GM03348 (cell line): ENCODE results near the gene SRSF3.
A peak's percentile ranks its signal among the peaks of the same experiment; 100 is the strongest.
"Not testable (repeated sequence)": the region's sequence is repeated elsewhere in the genome, so short reads cannot be mapped to it uniquely, and the experiment has no call there.

Experiments
- DNase-seq: peaks from one replicate; pipeline ENCODE4 v3.0.0; 2012; ENCODE audit warnings: low spot score

Gene SRSF3

DNA sequence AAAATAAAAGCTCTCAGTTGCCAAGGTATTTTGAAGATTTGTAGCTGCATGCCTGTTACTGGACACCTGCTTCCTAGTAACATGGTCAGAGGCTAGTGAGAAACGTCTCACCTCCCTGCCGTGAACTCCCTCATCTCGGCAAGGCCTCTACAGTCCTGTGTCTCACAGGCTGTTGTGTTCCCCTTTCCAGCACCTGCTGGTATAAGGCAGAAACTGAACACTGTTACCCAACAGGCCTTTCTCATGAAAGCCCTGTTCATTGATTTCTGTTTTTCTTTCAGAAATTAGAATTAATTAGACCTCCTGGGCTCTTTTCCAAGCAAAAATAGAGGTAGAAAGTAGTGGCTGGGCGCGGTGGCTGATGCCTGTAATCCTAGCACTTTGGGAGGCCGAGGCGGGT lies 17.6 kb upstream of the SRSF3 start:
- DNase-seq = no peak

DNA sequence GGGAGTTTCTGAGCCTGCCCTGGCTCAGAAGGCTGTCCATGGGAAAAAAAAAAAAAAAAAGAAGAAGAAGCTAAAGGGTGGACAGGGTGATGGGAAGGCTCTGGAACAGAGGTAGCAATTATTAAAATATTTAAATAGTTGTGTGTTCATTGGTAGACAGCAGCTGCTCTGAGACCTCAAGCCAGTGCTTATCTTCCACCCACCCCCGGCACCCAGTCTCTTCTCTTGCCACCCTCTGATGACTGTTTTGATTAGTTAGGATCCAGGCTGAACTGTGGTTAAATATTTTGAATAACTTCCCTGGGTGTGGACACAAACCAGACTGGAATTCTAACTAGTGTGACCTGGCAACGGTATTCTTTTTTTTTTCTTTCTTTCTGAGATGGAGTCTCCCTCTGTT lies 16.9 kb upstream of the SRSF3 start:
- peak; percentile 91 for DNase-seq

DNA sequence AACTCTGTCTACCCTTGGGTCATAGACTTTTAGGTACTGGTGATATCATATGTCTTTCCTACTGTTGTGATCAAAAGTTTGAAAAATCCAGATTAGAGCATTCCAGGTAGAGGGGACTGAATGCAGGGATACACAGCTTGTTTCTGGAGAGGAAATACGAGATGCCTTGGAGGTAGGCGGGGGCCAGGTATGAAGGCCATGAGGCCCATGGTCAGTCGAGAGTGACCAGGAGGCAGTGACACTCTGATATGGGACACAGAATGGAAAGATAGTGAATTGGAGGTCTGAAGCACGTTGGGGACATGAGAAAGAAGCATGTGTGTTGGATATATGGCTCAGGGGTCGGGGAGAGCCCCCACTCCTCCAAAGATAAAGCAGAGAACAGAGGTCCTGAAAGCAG lies 16.1 kb upstream of the SRSF3 start:
- DNase-seq = no peak

GRCh38 chr6:36578431-36578830 lies 15.7 kb upstream of the SRSF3 start:
- no peak for DNase-seq

GRCh38 chr6:36580184-36580526 lies 14.0 kb upstream of the SRSF3 start:
- no peak for DNase-seq

DNA sequence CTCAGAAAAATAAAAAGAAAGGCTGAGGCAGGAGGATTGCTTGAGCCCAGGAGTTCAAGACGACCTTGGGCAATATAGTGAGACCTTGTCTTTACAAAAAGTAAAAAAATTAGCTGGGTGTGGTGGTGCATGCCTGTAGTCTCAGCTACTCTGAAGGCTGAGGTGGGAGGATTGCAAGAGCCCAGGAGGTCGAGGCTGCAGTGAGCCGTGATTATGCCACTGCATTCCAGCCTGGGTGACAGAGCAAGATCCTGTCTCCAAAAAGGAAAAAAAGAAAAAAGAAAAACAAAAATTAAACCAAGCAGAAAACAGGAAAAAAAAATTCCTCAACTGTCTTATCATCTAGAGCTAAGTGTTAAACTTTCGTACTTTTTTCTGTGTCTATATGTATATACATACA lies 12.4 kb upstream of the SRSF3 start:
- DNase-seq = no peak

- no peak for DNase-seq
These were observed 7.6 kb upstream of the SRSF3 start for GRCh38 chr6:36586606-36587005.

DNA sequence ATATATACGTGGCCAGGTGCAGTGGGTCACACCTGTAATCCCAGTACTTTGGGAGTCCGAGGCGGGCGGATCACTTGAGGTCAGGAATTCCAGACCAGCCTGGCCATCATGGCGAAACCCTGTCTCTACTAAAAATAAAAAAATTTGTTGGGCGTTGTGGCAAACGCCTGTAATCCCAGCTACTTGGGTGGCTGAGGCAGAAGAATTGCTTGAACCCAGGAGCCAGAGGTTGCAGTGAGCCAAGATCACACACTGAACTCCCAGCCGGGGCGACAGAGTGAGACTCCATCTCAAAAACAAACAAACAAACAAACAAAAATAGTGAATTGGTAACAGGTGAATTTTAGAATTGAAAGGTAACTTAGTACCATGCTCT lies 5.1 kb upstream of the SRSF3 start:
- not testable (repeated sequence) for DNase-seq

DNA sequence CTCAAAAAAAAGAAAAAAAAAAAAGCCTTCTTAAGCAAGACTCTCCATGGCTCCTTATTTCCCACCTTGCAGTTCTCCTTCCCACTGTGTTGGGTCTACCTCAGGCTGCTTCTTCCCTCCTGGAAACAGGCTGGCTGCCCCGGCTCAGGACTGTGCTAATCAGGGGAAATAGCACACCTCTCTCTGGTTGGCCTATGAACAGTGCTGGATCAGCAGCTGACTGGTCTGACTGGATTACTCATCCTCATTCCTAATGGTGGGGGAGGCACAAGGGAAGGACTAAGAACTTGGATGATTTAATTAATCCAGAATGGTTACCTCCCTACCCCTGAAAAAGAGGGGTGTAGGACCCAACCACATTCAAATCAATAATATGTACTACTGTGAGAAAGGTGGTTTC lies 3.9 kb upstream of the SRSF3 start:
- peak; percentile 86 for DNase-seq

GRCh38 chr6:36592221-36592655 lies 1.9 kb upstream of the SRSF3 start:
- DNase-seq = no peak

GRCh38 chr6:36593569-36594028 lies 563 bp upstream of the SRSF3 start:
- no peak for DNase-seq

DNA sequence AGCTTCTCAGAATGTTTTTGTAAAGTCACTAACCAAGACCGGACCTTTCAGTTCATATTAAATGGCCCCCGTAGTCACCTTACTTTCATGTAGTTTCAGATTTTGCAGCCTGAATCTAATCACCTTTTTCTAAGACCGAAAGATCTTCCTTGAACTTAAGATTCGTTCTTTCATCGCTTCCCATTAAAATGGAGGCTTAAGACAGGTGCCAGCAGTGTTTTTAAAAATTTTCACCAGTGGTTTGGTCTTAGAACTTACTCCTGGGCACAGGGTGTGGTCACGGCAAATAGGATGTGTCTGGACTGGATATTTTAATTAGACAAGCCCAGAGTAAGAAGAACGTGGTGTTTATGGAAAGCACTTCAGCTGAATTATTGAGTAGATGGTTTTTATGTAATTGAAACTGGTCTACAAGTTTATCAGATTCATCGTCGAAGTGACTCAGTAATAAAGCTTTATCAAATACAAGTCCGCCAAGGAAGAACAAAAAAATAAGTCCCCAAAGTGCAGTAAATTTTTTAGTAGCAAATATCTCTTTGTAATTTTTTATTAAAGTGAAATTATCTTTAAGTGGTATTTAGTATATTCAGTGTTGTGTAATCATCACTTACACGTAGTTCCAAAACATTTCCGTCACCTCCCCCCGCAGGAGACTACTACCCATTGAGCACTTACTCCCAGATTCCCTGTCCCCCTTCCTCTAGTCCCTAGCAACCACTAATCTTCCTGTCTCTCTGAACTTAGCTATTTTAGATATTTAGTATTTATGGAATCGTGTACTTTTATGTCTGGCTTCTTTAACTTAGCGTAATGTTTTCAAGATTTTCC lies 868 bp downstream of the SRSF3 start:
- DNase-seq = peak; percentile 57

DNA sequence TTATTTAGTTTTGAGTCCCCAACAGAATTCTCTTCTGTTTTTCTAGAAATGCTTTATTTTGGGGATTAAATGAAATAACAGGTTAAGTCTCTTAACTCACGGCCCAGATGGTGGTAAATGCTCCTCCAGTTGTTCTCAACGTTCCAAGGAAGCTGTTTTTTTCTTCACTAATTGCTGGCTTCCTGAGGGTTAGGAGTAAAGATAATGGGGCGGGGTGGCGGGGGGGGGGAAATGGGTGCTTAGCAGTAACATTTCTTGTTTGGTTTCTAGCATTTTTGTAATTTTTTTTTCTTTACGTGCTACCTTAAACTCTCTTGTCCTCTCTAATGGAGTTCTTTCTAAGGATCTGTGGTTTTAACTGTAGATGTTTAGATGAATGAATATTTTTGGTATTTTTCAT lies 2.2 kb downstream of the SRSF3 start:
- DNase-seq = no peak

GRCh38 chr6:36597775-36598174 lies 3.6 kb downstream of the SRSF3 start:
- no peak for DNase-seq

DNA sequence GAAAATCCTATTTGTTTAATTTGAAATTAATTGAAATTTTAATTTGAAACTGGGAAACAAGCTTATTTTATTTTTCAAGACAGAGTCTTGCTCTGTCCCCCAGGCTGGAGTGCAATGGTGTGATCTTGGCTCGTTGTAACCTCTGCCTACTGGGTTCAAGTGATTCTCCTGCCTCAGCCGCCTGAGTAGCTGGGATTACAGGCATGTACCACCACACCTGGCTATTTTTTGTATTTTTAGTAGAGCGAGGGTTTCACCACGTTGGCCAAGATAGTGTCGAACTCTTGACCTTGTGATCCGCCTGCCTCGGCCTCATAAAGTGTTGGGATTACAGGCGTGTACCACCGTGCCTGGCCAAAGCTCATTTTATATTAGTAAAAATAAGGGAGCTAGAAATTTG lies 4.2 kb downstream of the SRSF3 start:
- DNase-seq = no peak

DNA sequence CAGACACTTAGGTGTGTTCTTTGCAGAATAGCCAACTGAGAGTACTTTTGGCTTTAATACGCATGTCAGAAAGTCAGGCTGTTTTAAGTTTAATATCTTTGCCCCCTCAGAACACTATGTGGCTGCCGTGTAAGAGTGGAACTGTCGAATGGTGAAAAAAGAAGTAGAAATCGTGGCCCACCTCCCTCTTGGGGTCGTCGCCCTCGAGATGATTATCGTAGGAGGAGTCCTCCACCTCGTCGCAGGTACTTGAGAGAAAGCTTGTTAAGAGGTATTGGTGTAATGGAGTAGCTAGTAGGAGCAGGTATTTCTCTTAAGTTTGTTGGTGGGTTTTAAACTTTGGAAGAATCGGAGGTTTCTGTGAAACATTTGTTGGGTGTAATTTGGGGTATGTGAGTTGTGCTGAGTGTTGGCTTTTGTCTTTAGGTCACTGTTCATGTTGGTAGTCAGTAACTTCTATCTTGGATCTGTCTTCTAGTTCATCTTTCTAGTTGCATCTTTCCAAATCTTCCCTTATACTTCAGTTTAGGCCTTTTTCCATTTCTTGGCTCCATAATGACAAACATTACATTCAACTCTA lies 4.7 kb downstream of the SRSF3 start:
- no peak for DNase-seq

DNA sequence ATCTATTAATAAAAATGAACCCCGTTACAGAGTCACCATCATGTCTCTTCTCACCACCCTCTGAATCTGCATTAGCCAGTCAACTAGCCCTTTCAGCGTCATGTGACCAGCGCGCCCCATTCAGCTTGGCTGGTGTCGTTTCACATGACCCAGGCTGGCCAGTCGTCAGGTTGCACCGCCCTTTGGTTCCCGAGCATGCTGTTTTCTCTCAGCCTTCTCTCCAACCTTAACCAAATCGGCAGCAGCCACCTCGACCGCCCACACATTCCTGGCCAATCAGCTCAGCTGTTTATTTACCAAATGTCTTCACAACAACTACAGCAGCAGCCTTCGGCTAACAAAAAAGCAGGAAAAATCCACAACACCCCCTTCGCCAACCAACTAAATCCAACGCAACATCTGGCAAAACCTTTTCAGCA lies 5.6 kb downstream of the SRSF3 start:
- DNase-seq = no peak

- DNase-seq = no peak
These were observed 6.5 kb downstream of the SRSF3 start for GRCh38 chr6:36600564-36601146.

GRCh38 chr6:36601818-36602217 lies 7.7 kb downstream of the SRSF3 start:
- not testable (repeated sequence) for DNase-seq

DNA sequence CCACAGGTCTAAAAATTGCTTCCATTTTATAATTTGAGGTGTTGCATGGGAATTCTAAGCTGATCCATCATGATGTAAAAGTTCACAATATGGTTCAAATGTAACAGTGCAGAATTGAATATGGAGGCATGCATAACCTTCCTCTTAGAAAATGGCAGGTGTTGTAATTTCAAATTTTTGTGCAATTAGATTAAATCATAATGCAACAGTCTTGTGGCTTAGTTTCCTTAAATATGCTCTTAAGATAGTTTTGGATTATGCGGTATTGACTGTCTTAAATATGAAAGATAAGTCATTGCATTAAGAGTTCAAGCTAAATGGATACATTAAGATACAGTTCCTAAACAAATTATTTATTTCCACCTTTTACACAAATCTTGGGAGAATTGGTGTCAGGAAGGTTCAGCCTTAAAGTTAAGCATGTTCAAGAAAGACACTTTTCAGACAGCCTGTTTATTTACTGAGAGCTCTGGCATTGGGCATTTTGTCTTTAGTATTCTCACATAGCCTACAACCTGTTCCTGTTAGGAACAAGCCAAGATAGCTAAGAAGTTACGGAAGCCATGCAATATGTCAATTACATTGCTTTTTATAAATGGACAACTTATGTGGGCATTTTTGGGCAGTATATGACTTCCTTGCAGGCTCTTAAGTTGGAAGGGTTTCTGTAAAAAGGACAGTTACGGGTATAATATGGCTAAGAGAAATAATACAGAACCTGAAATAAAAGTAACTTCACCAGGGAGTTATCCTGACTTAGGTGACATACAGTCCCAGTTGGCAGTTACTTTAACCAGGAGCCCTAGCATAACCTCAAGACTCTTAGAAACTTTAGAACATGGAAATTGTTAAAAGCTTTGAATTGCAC lies 9.3 kb downstream of the SRSF3 start:
- no peak for DNase-seq

GRCh38 chr6:36604090-36605060 lies 10.2 kb downstream of the SRSF3 start:
- DNase-seq = no peak
